NCI-H2029 treated with DMSO at 0.1 percent for 48 hours (cell line): Measurements from ENCODE around the gene KLHL25.

Experiments
- DNase-seq: peaks from one replicate; lab custom pipeline; 2025; lab: John Stamatoyannopoulos, UW

Gene KLHL25

DNA sequence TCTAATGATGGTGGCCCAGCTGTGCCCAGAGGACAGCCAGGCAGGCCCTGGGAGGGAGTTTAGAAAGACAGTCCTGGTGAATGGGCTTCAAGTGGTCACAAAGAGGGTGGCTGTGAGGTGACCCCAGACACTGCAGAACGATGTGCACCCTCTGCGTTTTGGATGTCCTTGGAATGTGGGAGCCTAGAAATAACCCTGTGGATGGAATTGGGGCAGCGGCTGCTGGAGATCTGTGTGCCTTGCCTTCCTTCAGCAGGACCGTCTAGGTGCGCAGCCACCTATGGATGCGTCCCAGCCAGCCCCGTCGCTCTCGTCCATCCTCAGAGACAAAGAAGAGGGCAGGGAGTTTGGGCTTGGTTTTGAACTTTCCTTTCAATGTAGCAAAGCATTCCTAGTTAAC is 46.5 kb downstream of the KLHL25 start:
- no peak for DNase-seq

DNA sequence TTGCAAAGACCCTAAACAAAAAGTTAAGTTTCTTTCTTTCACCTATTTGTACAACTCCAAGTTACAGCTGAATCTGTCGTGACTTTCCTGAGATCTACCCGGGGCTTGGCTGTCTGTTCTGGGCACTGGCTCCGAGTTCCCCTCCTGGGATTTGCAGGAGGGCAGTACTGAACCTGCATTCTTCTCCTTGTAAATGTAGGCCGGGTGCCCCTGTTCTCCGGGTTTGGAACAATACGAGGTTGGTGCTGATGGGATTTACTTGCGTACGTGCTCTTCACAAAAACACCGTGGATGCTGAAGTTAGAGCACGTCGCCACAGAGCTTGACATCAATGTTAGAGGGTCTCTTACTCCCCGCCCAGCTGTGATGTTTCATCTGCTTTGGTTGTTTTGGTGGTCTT is 48.1 kb downstream of the KLHL25 start:
- no peak for DNase-seq

DNA sequence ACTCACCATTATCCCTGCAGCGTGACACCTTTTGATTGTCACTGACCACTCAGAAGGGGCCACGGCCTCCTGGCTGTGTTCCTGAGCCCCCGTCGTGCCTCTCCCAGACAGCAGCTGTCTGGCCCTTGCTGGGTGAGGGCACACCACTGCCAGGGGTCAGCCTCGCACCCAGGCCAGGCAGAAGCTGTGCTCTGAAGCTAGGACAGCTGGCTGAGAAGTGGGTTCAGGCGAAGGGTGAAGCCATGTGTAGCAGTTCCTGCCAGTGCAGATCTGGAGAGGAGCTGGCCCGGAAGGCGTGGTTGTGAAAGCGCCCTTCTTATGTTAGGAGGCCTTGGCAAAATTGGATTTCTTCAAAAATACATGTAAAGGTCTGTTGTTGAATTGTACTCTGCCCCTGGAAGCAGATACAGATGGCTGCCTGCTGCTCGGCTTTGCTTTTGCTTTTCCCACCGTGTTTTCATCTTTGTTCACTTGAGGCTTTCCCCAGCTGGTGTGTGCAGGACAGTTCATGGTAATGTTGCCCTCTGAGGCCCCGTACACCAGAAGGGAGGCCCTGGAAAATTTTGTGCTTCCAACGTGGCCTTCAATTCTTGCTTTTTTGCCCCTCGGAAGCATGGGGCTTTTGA is 49.1 kb downstream of the KLHL25 start:
- no peak for DNase-seq

DNA sequence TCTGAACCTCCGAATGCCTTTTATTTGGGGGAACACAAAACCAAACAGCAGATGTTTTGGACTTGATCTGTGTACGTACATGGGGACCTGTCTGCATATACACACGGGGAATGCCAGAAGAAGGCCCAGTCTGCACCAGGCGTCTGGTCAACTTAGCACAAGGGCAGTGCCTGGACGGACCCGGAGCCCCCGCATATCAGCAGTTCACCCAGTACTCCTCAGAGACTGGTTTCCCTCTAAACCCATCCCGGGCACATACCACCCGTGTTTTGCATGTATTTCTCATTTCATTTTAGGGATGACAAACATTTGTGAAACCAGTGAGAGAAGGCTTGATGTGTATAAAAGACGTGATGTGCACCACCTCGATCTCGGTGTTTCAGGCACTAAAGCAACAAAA is 49.7 kb downstream of the KLHL25 start:
- no peak for DNase-seq

DNA sequence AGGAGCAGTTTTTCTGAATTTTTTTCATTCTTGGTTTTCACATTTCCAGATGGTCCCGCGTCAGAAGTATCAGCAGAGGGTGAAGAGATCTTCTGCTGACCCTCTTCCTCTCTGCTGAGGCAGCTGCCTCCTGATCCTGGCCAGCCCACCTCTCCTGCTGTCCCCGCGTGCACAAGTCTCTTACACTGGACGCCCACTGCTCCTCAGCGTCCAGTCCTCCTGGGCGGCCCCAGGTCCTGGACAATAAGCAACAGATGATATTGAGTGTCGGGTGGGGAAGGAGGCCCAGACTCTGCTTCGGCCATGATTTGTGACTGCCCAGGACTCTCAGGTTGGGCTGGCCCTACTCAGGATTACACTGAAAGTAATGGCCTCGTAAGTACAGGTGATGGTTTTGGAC is 50.1 kb downstream of the KLHL25 start:
- DNase-seq = no peak

DNA sequence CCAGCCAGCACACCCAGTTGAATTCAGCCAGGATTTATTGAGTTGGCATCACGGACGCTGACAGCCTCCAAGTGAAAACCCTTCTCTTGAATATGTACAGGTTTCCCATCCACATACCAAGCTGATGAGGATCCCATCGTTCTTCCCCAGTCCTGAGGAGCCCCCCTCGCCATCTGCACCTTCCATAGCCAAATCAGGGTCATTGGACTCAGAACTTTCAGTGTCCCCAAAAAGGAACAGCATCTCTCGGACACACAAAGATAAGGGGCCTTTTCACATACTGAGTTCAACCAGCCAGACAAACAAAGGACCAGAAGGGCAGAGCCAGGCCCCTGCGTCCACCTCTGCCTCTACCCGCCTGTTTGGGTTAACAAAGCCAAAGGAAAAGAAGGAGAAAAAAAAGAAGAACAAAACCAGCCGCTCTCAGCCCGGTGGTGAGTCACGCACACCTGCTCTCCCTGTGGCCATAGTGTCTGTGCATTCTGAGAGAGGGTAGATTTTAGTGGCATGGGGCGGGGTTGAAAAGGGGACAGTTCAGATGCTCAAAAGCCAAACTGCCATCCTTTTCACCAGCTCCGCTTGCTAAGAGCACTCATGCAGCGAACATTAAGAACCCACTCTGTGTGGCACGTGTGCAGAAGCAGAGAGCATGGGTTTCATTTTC is 51.2 kb downstream of the KLHL25 start:
- no peak for DNase-seq

DNA sequence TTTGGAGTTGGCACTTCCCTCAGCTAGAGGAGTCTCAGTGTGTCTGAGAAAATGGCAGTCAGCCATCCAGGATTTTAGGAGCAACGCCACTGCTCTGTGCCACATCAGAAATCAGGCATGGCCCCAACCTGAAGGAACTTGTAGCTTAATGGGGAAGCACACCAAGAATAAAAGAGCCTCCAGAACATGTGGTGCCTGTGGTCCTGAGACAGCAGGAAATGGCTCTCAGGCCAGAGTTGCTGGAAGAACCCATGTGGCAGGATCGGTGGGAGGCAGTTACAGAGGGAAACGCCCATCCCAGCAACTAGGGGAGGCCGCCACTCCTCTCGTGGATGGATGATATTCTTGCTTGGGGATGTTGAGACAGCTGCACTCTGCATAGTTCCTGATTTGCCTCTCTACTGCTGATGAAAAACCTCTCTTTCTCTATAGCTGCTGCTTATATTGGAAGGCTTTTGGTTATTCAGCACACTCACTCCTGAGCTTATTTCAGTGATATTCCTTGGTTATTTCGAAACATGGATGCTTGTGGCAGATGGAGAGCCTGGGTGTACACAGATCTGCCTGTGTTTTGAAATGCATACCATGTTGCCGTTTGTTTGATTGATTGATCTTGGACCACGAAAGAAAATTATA is 52.4 kb downstream of the KLHL25 start:
- no peak for DNase-seq

DNA sequence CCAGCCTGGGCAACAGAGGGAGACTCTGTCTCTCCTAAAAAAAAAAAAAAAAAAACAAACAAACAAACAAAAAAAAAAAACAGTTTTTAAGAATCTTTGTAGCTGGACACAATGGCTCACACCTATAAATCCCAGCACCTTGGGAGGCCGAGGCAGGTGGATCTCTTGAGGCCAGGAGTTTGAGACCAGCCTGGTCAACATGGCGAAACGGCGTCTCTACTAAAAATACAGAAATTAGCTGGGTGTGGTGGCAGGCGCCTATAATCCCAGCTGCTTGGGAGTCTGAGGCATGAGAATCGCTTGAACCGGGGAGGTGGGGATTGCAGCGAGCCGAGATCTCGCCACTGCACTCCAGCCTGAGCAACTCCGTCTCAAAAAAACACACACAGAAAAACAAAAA is 53.1 kb downstream of the KLHL25 start:
- DNase-seq = no peak

DNA sequence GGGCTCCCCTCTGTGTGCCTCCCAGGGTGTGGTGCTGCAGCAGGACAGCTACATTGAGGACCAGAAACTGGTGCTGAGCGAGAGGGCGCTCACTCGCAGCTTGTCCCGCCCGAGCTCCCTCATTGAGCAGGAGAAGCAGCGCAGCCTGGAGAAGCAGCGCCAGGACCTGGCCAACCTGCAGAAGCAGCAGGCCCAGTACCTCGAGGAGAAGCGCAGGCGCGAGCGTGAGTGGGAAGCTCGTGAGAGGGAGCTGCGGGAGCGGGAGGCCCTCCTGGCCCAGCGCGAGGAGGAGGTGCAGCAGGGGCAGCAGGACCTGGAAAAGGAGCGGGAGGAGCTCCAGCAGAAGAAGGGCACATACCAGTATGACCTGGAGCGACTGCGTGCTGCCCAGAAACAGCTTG is 53.7 kb downstream of the KLHL25 start:
- no peak for DNase-seq

DNA sequence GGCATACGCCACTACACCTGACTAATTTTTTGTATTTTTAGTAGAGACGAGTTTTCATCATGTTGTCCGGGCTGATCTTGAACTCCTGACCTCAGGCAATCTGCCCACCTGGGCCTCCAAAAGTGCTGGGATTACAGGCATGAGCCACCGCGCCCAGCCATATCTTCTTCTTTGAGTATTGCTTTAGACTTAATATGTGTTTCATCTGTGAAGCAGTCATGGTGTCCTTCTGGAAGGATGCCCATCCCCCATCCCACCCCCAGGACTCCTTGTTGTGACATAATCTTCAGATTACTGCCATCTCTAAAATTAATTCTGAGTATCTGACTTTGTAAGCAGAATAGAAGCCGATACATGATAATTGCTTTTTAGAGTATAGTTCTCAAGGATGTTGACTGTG is 57.7 kb downstream of the KLHL25 start:
- no peak for DNase-seq

DNA sequence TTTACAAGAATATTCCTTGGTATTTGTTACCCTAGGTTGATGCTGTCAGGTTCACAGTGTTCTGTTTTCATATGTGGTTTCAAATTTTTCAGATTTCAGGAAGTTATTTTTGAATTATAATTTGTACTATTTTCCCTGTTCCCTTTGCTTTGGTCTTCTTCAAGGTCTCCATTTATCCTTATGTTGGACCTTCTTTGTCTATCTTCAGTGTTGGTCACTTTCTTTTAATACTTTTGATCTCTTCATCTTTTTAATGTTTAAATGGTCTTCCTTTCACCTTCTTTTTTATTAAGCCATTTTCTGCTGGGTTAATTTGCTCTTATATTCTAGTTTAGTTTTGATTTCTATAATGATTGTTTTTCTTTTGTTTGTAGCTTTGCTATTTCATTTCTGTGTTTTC is 61.3 kb downstream of the KLHL25 start:
- no peak for DNase-seq

DNA sequence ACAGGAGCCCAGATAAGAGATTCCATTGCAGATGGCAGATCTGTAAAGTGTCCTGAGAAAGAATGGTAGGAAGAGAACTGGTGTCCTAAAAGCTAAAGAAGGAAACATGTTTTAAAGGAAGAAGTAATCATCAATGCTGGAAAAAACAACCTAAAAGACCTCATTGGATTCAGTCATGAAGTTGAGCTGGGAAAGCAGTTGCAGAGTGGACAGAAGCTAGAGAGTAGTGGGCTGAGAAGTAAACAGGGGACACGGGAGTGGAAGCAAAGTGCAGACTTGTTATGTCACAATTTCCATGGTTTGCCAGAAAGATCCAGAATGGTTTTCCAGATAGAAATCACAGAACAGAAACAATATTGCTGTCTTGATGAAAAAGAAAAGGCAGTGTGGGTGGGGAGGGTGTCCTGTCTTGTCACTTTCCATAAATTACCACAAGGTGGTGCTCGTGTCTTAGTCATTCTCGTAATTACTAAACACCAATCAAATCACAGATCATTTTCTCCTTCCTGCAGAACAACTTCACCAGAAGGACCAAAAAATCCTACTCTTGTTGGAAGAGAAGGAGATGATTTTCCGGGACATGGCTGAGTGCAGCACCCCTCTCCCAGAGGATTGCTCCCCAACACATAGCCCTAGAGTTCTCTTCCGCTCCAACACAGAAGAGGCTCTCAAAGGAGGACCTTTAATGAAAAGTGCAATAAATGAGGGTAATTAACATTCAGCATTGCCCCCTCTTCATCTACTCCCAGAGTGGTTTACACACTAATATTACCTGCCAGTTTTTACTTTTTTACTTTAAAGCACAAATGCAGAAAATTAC is 64.5 kb downstream of the KLHL25 start:
- DNase-seq = peak; percentile 16

DNA sequence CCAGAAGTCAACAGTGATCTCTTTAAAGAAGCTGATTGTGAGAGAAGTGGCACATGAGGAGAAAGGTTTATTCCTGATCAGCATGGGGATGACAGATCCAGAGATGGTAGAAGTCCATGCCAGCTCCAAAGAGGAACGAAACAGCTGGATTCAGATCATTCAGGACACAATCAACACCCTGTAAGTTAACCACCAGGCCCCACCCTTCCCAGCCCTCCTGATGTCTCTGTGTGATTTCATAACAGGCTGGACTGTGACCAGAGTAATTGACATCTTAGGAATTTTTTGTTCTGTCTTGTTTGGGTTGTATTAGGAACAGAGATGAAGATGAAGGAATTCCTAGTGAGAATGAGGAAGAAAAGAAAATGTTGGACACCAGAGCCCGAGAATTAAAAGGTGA is 67.7 kb downstream of the KLHL25 start:
- DNase-seq = no peak

DNA sequence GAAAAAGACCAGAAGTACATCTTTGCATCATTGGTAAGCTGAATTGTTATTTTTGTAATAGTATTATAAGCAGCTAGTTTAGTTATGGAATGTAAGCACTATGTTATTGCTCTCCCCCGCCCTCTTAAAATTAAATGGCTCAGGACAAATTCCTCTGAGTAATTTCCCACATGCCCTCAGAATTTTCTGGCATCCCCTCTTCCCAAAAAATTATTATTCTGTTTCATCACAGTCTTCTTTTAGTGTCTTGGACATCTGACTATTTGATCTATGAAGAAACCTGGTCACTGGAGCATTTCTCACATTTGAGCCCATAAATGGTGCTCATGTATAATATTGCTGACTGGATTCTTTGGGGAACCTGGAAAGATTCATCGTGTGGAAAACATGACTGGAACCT is 68.3 kb downstream of the KLHL25 start:
- no peak for DNase-seq

DNA sequence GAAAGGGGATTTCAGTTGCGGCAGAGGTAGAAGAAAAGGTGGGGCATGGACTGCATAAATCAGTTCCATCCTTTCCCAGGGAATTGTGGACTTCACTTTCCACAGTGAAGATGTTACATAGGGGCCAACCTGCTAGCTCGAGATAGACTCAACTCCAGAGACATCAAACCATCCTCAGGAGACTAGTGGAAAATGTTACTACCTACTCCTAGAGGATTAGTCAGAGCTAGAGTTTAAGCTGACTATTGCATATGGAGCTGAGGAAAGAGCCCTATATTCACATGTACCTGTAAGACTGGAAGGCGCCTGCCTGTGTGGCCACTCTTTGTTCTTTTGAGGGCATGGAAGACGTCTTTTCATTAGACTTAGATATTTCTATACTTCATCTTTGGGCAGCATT is 69.2 kb downstream of the KLHL25 start:
- DNase-seq = no peak

DNA sequence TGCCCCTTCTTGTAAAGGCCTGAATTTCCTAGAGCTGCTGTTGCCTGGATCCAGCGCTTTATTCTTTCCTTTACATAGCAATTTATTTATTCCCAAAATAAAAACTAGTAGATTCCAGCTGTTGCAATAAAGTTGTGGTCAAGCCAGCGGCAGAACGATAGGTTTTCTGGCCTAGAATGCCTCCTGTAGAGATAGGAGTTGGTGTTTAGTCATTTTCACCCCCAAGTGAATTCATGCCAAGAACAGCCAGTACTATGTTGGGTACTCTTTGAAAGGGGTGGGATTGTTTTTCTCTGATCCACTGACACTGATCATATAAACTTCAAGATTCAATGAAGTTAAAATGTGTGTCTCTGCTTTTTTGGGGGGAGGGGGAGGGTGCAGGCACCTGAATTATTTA is 69.7 kb downstream of the KLHL25 start:
- DNase-seq = no peak

DNA sequence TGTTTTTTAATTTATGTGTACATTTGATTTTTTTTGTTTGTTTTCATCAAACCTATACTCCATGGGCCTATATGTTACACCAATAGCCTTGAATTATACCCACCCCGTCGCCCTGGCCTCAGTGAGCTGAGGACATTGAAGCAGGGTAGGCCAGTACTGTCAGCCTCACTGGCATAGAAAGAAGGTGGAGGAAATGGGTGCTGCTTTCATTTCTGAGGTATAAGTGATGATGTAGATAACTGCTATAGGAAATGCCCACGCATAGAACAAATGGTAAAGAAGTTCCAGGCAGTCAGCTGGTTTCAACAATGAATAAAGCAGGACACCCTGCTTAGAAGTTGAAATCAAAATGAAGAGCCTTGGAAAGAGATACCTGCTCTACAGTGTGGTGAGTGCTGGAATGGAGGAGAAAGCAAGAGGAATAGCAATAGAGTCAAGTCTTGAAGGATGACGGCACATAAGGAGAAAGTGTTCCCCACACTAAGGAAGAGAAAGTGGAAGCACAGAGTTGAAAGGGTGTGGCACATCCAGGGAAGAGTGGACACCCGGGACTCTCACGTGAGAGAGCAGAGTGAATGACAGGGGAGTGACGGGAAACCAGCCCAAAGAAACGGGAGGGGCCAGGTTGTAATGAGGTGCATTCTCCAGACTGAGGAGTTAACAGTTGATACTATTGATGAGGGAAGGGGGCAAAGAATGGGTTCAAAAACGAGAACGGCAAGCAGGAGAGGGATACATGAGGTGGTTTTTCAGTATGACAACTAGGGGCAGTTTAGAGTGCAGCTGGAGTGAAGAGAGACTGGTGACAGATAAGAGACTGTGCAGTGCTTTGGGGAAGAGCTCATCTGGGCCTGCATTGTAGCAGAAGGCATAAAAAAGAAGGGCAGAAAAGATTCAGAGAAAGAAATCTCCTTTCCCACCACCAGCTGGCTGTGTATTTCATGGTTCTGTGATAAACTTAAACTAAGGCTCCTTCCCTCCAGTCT is 70.5 kb downstream of the KLHL25 start:
- DNase-seq = no peak

DNA sequence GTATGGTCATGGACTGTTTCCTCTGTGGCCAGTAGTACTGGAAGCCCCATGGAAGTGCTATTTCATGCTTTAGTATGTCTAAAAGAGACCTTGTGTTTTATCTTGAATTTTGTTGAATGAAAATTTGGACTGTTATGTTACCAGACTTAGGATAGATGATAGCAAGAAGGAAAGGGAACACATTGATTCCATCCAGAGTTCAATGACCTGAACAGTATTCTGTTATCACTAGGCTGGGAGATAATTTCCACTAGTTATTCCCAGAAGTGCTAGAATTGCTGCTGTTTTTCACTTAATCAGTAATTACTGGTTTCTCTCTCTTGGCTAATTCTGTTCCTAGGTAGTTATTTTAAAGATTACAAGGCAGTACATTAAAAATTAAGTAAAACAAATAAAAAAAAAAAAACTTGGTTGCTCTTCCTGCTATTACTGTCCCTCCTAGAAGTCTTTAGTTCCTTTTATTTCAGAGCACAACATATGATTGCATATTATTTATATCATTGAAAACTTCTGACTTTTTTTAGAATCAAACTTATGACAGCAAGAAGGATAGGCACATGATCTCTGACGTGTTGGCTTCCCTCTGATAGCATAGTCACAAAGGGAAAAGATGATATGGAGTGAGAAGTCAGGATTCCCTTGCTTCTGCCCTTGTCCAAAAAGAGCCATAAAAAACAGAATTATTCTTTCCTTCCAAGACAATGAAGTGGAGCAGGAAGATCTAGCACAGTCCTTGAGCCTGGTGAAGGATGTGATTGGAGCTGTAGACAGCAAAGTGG is 72.2 kb downstream of the KLHL25 start:
- DNase-seq = no peak

DNA sequence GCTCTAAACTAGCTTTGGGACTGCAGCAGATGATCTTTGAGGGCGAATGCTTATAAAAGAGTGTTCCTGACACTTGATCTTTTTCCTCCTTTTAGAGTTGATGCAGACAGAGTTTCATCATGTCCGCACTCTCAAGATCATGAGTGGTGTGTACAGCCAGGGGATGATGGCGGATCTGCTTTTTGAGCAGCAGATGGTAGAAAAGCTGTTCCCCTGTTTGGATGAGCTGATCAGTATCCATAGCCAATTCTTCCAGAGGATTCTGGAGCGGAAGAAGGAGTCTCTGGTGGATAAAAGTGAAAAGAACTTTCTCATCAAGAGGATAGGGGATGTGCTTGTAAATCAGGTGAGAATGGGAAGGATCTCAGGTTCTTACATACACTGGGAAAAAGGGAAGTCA is 75.7 kb downstream of the KLHL25 start:
- no peak for DNase-seq

DNA sequence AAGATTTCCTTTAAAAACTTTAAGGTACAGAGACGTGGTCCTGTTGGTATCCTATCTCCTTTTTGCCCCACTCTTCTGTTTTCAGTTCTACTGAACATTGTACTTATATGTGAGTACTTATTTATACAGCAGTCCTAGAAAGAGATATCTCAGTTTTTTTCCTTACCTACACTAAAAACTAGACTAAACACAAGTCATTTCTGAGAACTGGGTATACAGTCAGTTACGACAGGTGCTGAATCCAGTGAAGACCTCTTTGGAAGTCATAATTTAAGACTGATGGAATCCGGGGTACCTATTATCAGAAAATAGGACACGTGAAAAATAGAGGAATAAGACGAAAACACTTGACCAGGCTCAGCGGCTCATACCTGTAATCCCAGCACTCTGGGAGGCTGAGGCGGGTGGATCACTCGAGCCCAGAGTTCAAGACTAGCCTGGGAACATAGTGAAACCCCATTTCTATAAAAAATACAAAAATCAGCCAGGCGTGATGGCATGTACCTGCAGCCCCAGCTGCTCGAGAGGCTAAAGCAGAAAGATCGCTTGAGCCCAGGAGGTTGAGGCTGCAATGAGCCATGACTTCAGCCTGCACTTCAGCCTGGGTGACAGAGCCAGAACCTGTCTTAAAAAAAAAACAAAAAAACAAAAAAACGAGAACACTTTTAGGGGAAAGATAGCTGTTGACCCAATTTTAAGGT is 76.3 kb downstream of the KLHL25 start:
- DNase-seq = no peak
